GM13976 (cell line): ENCODE data around the gene GJB2.

Source experiments
- DNase-seq: peaks from one replicate; pipeline ENCODE4 v3.0.0; 2012; ENCODE audit warnings: low spot score
- CTCF ChIP-seq: IDR thresholded peaks from 2 replicates; pipeline ENCODE4 v1.5.1; 2012; ENCODE audit warnings: borderline replicate concordance, mild to moderate bottlenecking; ENCODE audit not compliant: insufficient read depth; ENCODE audit errors: extremely low read depth, missing control alignments, control extremely low read depth
- in situ Hi-C: fragments of 300-500 bp; cut with MboI; formaldehyde crosslinking; loops from one replicate; pipeline ENCODE4 v1.12.0; 2022; ENCODE audit warnings: low sequenced_read_pairs, mixed read lengths, inconsistent platforms; ENCODE audit not compliant: unreplicated experiment

GJB2 gene

GRCh38 chr13:20173116-20173746 lies 19.5 kb downstream of the GJB2 start:
- in situ Hi-C loops, result loop anchor here (25.0 kb wide), 2 partner anchors 186 to 436 kb away; no protein-coding TSS in a partner anchor
- no peak for TF ChIP-seq CTCF
- no peak for DNase-seq

GRCh38 chr13:20171364-20171763 lies 21.4 kb downstream of the GJB2 start:
- no peak for DNase-seq
- in situ Hi-C loops, result loop anchor here (25.0 kb wide), 2 partner anchors 184 to 434 kb away; no protein-coding TSS in a partner anchor
- TF ChIP-seq CTCF, result no peak

GRCh38 chr13:20170921-20171320 lies 21.8 kb downstream of the GJB2 start:
- in situ Hi-C loops, result loop anchor here (25.0 kb wide), 2 partner anchors 184 to 434 kb away; no protein-coding TSS in a partner anchor
- TF ChIP-seq CTCF, result no peak
- DNase-seq, result no peak

- no peak for DNase-seq
- no peak for TF ChIP-seq CTCF
- in situ Hi-C loops, result loop anchor here (25.0 kb wide), 2 partner anchors 181 to 431 kb away; no protein-coding TSS in a partner anchor
Measured at GRCh38 chr13:20168396-20168795, 24.3 kb downstream of the GJB2 start.

- in situ Hi-C loops, result loop anchor here (25.0 kb wide), 2 partner anchors 178 to 428 kb away; no protein-coding TSS in a partner anchor
- DNase-seq, result no peak
- TF ChIP-seq CTCF, result no peak
Measured at GRCh38 chr13:20165417-20166257, 27.1 kb downstream of the GJB2 start.

- in situ Hi-C loops, result loop anchor here (25.0 kb wide), 2 partner anchors 175 to 425 kb away; no protein-coding TSS in a partner anchor
- no peak for TF ChIP-seq CTCF
Measured at GRCh38 chr13:20161951-20162300, 30.8 kb downstream of the GJB2 start.

More at GRCh38 chr13:20161951-20162300, 30.8 kb downstream of the GJB2 start:
- DNase-seq, result no peak
